ENCODE measurements around the gene IL17RC.
A peak's percentile ranks its signal among the peaks of the same experiment; 100 is the strongest.

DNA sequence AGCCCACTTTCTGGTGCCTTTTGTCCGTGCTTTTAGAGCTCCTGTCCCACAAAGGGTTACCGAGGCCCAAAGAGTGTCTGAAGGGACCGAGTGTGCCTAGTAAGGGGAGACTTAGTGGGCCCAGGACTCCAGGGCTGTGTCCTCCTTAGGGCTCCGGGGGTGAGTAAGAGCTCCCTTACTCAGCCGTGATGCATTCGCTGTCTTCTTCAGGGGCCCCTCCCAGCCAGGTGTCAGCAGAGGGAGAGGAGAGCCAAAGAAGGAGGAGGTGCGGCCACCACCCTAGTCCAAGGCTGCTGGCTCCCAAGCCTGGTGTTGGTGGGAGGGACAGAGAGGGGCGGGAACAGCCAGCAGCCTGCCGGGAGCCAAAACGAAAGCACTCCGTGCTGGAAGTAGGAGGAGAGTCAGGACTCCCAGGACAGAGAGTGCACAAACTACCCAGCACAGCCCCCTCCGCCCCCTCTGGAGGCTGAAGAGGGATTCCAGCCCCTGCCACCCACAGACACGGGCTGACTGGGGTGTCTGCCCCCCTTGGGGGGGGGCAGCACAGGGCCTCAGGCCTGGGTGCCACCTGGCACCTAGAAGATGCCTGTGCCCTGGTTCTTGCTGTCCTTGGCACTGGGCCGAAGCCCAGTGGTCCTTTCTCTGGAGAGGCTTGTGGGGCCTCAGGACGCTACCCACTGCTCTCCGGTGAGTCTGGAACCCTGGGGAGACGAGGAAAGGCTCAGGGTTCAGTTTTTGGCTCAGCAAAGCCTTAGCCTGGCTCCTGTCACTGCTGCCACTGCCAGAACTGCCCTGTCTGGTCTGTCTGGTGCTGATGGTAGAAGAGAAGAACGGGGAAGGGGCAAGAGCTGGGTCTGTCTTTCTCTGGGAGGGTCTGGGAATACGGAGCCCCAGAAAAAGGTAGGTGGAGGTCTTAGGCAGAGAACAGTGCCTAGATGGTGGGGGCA is at the start of gene IL17RC:
- TF ChIP-seq, protein P1, sequence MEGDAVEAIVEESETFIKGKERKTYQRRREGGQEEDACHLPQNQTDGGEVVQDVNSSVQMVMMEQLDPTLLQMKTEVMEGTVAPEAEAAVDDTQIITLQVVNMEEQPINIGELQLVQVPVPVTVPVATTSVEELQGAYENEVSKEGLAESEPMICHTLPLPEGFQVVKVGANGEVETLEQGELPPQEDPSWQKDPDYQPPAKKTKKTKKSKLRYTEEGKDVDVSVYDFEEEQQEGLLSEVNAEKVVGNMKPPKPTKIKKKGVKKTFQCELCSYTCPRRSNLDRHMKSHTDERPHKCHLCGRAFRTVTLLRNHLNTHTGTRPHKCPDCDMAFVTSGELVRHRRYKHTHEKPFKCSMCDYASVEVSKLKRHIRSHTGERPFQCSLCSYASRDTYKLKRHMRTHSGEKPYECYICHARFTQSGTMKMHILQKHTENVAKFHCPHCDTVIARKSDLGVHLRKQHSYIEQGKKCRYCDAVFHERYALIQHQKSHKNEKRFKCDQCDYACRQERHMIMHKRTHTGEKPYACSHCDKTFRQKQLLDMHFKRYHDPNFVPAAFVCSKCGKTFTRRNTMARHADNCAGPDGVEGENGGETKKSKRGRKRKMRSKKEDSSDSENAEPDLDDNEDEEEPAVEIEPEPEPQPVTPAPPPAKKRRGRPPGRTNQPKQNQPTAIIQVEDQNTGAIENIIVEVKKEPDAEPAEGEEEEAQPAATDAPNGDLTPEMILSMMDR (IDR thresholded peaks at IDR 0.05), result no peak
- TF ChIP-seq POLR2A (IDR thresholded peaks at IDR 0.05), result peak in 1 of 4 donors; percentile 73

Data from esophagus squamous epithelium (tissue), 4 donors.